Measurements from ENCODE around the gene MED27. TPM values are rescaled to one million over a fixed set of nuclear protein-coding genes. Genes with fewer than 3 reads are reported as not detected.

MED27 gene
- total and polyA plus RNA-seq, 2 of the 8 experiments (the other 6 are each of a cell fraction or from before 2014, with no cell fraction given): 29.9 to 56.5 TPM

DNA sequence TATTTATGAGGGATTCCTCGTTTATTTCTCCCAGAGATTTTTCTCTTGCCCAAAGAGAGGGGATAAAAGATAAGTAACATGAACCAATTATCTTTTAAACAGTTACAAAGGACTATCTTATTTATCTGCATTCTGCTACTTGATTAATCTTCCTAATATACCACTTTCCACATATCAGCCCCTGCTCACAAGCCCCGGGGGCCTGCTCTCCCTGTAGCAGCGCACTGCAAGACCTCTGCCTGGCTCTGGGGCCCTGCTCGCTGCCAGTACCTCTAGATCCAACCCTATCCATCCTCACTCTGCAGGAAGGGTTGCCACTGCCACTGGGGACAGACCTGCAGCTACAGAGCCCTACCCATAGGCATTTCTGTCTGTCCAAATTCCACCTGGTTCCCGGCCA lies 75.3 kb downstream of the MED27 start (continued):
- TF ChIP-seq, protein P1, sequence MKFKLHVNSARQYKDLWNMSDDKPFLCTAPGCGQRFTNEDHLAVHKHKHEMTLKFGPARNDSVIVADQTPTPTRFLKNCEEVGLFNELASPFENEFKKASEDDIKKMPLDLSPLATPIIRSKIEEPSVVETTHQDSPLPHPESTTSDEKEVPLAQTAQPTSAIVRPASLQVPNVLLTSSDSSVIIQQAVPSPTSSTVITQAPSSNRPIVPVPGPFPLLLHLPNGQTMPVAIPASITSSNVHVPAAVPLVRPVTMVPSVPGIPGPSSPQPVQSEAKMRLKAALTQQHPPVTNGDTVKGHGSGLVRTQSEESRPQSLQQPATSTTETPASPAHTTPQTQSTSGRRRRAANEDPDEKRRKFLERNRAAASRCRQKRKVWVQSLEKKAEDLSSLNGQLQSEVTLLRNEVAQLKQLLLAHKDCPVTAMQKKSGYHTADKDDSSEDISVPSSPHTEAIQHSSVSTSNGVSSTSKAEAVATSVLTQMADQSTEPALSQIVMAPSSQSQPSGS (IDR thresholded peaks at IDR 0.05; ENCODE audit: low read length): no peak
- TF ChIP-seq YY1 (IDR thresholded peaks at IDR 0.05; ENCODE audit: low read depth, low read length) (no peak), EGR1 (IDR thresholded peaks at IDR 0.05; ENCODE audit: borderline replicate concordance, low read depth, low read length) (no peak)
